HG02623 (cell line): ENCODE data around the gene MEP1A.
"Not testable (repeated sequence)": the region's sequence is repeated elsewhere in the genome, so short reads cannot be mapped to it uniquely, and the experiment has no call there.

Experiments
- ATAC-seq: cut with Tn5 transposase; IDR thresholded peaks from one replicate; pipeline ENCODE4 v1.9.1; 2021; ENCODE audit warnings: moderate library complexity; ENCODE audit not compliant: unreplicated experiment

Gene MEP1A

GRCh38 chr6:46828939-46829338 lies 35.8 kb downstream of the MEP1A start:
- no peak for ATAC-seq

- ATAC-seq: no peak
These were observed 39.6 kb downstream of the MEP1A start for GRCh38 chr6:46832816-46833215.

- not testable (repeated sequence) for ATAC-seq
These were observed 41.2 kb downstream of the MEP1A start for GRCh38 chr6:46834257-46834916.

GRCh38 chr6:46834991-46835390 lies 41.8 kb downstream of the MEP1A start:
- not testable (repeated sequence) for ATAC-seq

- ATAC-seq: no peak
These were observed 44.8 kb downstream of the MEP1A start for GRCh38 chr6:46838033-46838432.

- ATAC-seq: not testable (repeated sequence)
These were observed 49.2 kb downstream of the MEP1A start for GRCh38 chr6:46842252-46842846.

- no peak for ATAC-seq
These were observed 51.9 kb downstream of the MEP1A start for GRCh38 chr6:46845126-46845525.

- ATAC-seq: peak; percentile 95
These were observed 55.6 kb downstream of the MEP1A start for GRCh38 chr6:46848684-46849360.

GRCh38 chr6:46849361-46849690 lies 56.1 kb downstream of the MEP1A start:
- ATAC-seq: no peak

- no peak for ATAC-seq
These were observed 57.6 kb downstream of the MEP1A start for GRCh38 chr6:46850792-46851191.

GRCh38 chr6:46851576-46851975 lies 58.4 kb downstream of the MEP1A start:
- ATAC-seq: not testable (repeated sequence)

GRCh38 chr6:46855966-46856365 lies 62.8 kb downstream of the MEP1A start:
- ATAC-seq: not testable (repeated sequence)

- no peak for ATAC-seq
These were observed 69.2 kb downstream of the MEP1A start for GRCh38 chr6:46862381-46862780.

GRCh38 chr6:46863791-46864190 lies 70.6 kb downstream of the MEP1A start:
- no peak for ATAC-seq

GRCh38 chr6:46865221-46865620 lies 72.0 kb downstream of the MEP1A start:
- no peak for ATAC-seq

- ATAC-seq: no peak
These were observed 74.2 kb downstream of the MEP1A start for GRCh38 chr6:46867411-46867810.

GRCh38 chr6:46876126-46876525 lies 82.9 kb downstream of the MEP1A start:
- no peak for ATAC-seq

- ATAC-seq: no peak
These were observed 85.8 kb downstream of the MEP1A start for GRCh38 chr6:46879003-46879402.

- no peak for ATAC-seq
These were observed 89.5 kb downstream of the MEP1A start for GRCh38 chr6:46882645-46883044.

GRCh38 chr6:46888031-46888430 lies 94.8 kb downstream of the MEP1A start:
- ATAC-seq: no peak

GRCh38 chr6:46888578-46888977 lies 95.4 kb downstream of the MEP1A start:
- ATAC-seq: no peak
